ENCODE data around the gene N4BP3.

N4BP3 gene

GRCh38 chr5:178113141-178113787, at the start of gene N4BP3:
TSS of gene N4BP3 (plus strand) at chr5:178113532. CDS start at chr5:178119584, 6,052 bp downstream.
- H3K4me1 ChIP-seq (ENCODE audit: insufficient read depth, poor library complexity, severe bottlenecking), result peaks cover 9% of the 10 kb centered on the region
- no peaks in the 10 kb centered on the region for H3K27me3 ChIP-seq (ENCODE audit: insufficient read depth, poor library complexity, severe bottlenecking)
- DNase-seq (ENCODE audit: low spot score), result no peak
- peak; percentile 86 for ATAC-seq (ENCODE audit: low read depth)
- TF ChIP-seq CTCF (IDR thresholded peaks at IDR 0.05; ENCODE audit: poor library complexity, severe bottlenecking), result peak; percentile 61
- peak within 1 kb of the TSS; percentile 18 for H3K27ac ChIP-seq (ENCODE audit: poor library complexity, severe bottlenecking)
- no peaks in the 10 kb centered on the region for H3K36me3 ChIP-seq (ENCODE audit: low read depth)
- H3K4me3 ChIP-seq (ENCODE audit: severe bottlenecking), result peak within 1 kb of the TSS; percentile 40
- H3K9me3 ChIP-seq (ENCODE audit: severe bottlenecking), result no peaks in the 10 kb centered on the region

- no peak for DNase-seq (ENCODE audit: low spot score)
- H3K4me3 ChIP-seq (ENCODE audit: severe bottlenecking), result no peak overlapping the region
- H3K9me3 ChIP-seq (ENCODE audit: severe bottlenecking), result no peaks in the 10 kb centered on the region
- H3K27ac ChIP-seq (ENCODE audit: poor library complexity, severe bottlenecking), result no peak overlapping the region
- H3K4me1 ChIP-seq (ENCODE audit: insufficient read depth, poor library complexity, severe bottlenecking), result no peaks in the 10 kb centered on the region
- ATAC-seq (ENCODE audit: low read depth), result no peak
- no peaks in the 10 kb centered on the region for H3K36me3 ChIP-seq (ENCODE audit: low read depth)
- no peak for TF ChIP-seq CTCF (IDR thresholded peaks at IDR 0.05; ENCODE audit: poor library complexity, severe bottlenecking)
- peaks cover 8% of the 10 kb centered on the region for H3K27me3 ChIP-seq (ENCODE audit: insufficient read depth, poor library complexity, severe bottlenecking)
Observed at GRCh38 chr5:178067755-178068154, 45.6 kb upstream of the N4BP3 start.

- Histone ChIP-seq H3K4me3 (ENCODE audit: severe bottlenecking) (no peak overlapping the region), H3K27ac (ENCODE audit: poor library complexity, severe bottlenecking) (no peak overlapping the region), H3K4me1 (ENCODE audit: insufficient read depth, poor library complexity, severe bottlenecking) (no peaks in the 10 kb centered on the region), H3K9me3 (ENCODE audit: severe bottlenecking) (no peaks in the 10 kb centered on the region), H3K36me3 (ENCODE audit: low read depth) (no peaks in the 10 kb centered on the region), H3K27me3 (ENCODE audit: insufficient read depth, poor library complexity, severe bottlenecking) (peaks cover 8% of the 10 kb centered on the region)
- no peak for TF ChIP-seq CTCF (IDR thresholded peaks at IDR 0.05; ENCODE audit: poor library complexity, severe bottlenecking)
- ATAC-seq (ENCODE audit: low read depth) (0 out of 3 replicates have a peak, but pooled peaks have one; percentile 15), DNase-seq (ENCODE audit: low spot score) (no peak)
Observed at GRCh38 chr5:178068293-178068692, 45.0 kb upstream of the N4BP3 start.

GRCh38 chr5:178069909-178070308, 43.4 kb upstream of the N4BP3 start:
- Histone ChIP-seq H3K4me3 (ENCODE audit: severe bottlenecking) (no peak overlapping the region), H3K9me3 (ENCODE audit: severe bottlenecking) (no peaks in the 10 kb centered on the region), H3K27ac (ENCODE audit: poor library complexity, severe bottlenecking) (no peak overlapping the region), H3K36me3 (ENCODE audit: low read depth) (no peaks in the 10 kb centered on the region), H3K27me3 (ENCODE audit: insufficient read depth, poor library complexity, severe bottlenecking) (peaks cover 12% of the 10 kb centered on the region), H3K4me1 (ENCODE audit: insufficient read depth, poor library complexity, severe bottlenecking) (no peaks in the 10 kb centered on the region)
- DNase-seq (ENCODE audit: low spot score), result no peak
- ATAC-seq (ENCODE audit: low read depth), result 0 out of 3 replicates have a peak, but pooled peaks have one; percentile 18
- peak; percentile 28 for TF ChIP-seq CTCF (IDR thresholded peaks at IDR 0.05; ENCODE audit: poor library complexity, severe bottlenecking)

GRCh38 chr5:178071108-178071507, 42.2 kb upstream of the N4BP3 start:
- H3K27ac ChIP-seq (ENCODE audit: poor library complexity, severe bottlenecking), result no peak overlapping the region
- H3K9me3 ChIP-seq (ENCODE audit: severe bottlenecking), result no peaks in the 10 kb centered on the region
- no peak for TF ChIP-seq CTCF (IDR thresholded peaks at IDR 0.05; ENCODE audit: poor library complexity, severe bottlenecking)
- H3K36me3 ChIP-seq (ENCODE audit: low read depth), result no peaks in the 10 kb centered on the region
- H3K4me1 ChIP-seq (ENCODE audit: insufficient read depth, poor library complexity, severe bottlenecking), result no peaks in the 10 kb centered on the region
- H3K4me3 ChIP-seq (ENCODE audit: severe bottlenecking), result no peak overlapping the region
- ATAC-seq (ENCODE audit: low read depth) (no peak), DNase-seq (ENCODE audit: low spot score) (no peak)
- peaks cover 14% of the 10 kb centered on the region for H3K27me3 ChIP-seq (ENCODE audit: insufficient read depth, poor library complexity, severe bottlenecking)
